ENCODE data around the gene TMEM132C.

- TF ChIP-seq CTCF (IDR thresholded peaks at IDR 0.05), result no peak
- TF ChIP-seq EZH2 (IDR thresholded peaks at IDR 0.05; ENCODE audit: borderline replicate concordance, insufficient read depth, low read depth, low read length, poor library complexity, severe bottlenecking), result no peak
These were observed 40.8 kb downstream of the TMEM132C start for GRCh38 chr12:128307791-128308190.

Measured in B cell (primary cell).